Cerebellar nuclear complex (tissue), 1 donor: Measurements from ENCODE around the gene KCNJ12.
"Not testable (repeated sequence)": the region's sequence is repeated elsewhere in the genome, so short reads cannot be mapped to it uniquely, and the experiment has no call there.

Experiments used
- DNase-seq, 2 experiments: peaks; one replicate each; lab custom pipeline; 2025; lab: John Stamatoyannopoulos, UW

KCNJ12 gene

DNA sequence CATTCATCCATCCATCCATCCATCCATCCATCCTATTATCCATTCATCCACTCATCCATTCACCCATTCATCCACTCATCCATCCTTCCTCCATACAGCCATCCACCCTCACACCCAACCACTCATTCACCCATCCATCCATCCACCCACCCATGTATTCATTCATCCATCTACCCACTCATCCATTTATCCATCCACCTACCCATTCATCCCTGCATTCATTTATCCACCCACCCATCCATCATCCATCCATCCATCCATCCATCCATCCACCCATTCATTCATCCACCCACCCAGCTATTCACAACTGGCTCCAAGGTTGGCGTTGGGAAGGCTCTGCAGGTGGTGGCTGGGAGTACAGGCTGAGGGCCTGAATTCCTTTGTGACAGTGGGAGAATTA lies 31.6 kb downstream of the KCNJ12 start:
- not testable (repeated sequence) for DNase-seq

- not testable (repeated sequence) for DNase-seq
Observed at GRCh38 chr17:21408224-21408623, 32.1 kb downstream of the KCNJ12 start.

DNA sequence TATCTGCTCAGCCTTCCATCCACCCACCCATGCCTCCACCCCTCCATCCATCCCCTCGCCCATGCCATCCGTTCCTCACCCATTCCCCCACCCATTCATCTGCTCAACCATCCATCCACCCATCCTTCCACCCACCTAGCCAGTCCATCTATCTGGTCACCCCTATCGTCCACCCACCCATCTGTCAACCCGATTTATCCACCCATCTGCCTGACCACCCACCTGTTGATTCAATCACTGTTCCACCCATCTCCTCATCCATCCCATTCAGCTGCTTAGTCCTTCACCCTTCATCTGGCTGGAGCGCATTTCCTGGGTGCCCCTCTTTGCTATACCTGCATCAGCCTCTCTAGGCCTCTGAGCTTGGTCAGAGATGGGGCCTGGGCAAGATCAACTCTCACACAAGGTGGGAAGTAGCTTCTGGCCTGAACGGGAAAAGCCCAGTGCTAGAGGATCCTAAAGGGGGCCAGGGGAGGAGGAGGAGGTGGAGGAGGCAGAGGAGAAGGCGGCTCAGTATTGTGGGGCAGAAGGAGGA lies 32.7 kb downstream of the KCNJ12 start:
- DNase-seq, result not testable (repeated sequence)

DNA sequence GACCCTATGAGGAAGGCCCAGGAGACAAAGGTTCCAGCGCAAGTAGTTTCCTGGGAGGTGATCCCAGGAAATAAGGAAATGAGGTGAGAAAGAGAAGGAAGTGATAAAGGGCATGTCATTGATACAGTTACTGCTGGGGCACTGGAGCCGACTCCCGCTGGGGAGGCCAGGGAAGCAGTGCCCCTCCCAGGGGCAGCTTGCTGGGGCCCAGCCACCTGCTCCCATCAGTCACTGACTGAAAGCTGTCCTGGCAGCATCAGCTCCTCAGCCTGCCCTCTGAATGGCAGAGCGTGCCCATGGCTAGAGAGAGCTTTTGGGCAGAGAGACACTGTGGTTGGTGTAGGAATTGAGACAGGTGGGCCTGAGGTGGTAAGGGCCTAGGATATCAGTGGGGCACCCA lies 33.2 kb downstream of the KCNJ12 start:
- not testable (repeated sequence) for DNase-seq

GRCh38 chr17:21409971-21410370 lies 33.8 kb downstream of the KCNJ12 start:
- DNase-seq, result not testable (repeated sequence)

DNA sequence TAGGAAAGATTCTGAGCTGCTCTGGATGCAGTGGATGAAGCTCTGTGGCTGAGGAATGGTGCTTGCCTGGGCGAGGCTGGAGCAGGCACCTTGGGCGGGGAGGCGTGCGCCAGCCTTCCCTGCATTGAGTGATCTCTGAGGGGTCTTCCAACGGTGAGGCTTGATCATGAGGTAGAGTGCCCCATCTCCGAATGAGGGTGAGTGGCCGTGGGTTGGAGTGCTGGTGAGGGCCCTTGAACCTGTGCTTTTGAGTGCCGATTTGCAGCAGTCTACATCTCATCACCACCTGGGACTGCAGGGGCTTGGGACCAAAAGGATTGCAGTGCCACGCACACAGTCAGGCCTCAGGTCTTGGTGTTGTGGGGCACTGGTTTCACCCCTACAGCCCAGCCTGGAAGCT lies 34.2 kb downstream of the KCNJ12 start:
- not testable (repeated sequence) for DNase-seq

DNA sequence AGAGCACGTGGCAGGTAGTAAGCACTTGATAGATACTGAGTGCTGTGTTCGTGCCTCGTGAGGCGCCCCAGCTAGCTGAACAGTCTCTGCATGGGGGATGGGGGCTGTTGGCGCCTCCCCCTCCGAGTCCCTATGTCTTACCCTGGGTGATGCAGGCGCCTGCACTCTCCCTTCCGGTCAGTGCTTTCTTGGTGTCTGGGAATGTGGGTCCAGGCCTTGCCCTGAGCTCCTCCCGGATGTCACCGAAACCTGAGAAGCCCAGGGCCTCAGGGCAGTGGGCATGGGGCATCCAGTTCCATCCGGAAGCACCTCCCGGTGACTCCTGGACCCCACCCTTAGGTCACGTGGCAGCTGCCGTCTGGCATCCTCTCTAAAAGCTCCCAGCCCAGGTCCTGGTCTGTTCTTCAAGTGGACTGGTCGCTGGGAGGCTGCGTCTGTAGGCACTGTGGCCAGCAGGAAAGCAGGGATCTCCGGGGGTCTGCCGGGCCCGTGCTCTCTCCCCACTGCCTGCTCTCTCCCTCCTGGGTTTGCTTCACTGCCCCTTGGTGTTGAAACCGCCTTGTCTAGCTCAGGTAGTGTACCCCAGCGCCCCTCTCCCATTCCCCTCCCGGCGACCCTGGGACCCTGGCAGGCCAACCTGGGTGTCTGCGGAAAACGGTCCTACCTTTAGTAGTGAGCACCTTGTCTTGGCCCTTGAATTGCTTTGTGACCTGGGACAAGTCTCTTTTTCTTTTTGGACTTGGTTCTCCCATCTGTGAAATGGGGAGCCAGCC lies 34.9 kb downstream of the KCNJ12 start:
- not testable (repeated sequence) for DNase-seq

GRCh38 chr17:21411679-21412205 lies 35.6 kb downstream of the KCNJ12 start:
- DNase-seq, result not testable (repeated sequence)

DNA sequence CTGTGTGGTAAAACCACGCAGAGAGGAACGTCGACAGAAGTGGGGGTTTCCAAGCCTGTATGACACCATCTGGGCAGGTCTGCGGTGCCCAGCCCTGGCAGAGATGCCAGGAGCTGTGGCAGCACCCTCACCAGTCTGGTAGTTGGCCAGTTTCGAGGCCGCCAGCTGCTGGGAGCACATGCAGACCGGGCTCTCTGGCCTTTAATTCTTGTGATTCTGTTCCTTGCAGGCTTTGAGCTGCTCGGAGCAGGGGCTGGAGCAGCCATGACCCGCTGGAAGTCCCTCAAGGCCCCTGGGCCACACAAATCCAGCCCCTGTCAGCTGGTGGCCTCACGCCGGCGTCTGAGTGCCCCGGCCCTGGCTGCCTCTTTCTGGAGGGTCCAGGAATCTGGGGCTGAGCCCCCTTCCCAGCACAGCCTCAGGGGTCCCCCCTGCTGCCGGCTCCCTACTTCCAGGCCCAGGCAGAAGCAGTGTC lies 36.1 kb downstream of the KCNJ12 start:
- DNase-seq, result not testable (repeated sequence)

DNA sequence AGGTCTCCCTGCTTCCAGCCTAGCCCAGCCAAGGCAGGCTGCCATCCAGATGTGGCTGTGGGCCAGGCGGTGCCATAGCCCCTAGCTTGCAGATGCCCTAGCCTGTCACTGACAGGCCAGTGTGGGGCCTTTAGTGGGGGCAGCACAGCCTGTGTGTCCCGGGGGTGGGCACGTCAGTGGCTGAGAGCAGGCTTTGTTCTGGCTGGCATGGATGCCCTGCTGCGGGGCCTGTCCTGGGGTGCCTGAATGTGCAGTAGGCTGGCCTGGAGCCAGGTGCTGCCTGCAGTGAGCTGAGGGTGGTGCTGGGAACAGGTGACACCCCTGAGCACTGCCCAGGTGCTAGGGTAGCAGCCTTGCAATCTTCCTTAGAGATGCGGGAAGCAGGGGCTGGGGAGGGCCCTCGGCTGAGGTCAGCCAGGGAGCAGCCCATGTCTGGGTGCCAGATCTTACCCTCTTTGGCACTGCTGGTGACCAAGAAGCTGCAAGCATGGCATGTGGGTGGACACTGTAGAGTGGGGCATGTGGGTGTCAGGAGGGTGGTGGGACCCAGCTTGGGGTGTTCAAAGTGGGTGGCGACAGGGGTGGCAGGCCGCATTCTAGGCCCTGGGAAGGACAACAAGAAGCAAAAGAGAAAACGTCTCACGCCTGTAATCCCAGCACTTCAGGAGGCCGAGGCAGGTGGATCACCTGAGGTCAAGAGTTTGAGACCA lies 37.6 kb downstream of the KCNJ12 start:
- DNase-seq, result not testable (repeated sequence)

- DNase-seq, result not testable (repeated sequence)
Observed at GRCh38 chr17:21414616-21415015, 38.5 kb downstream of the KCNJ12 start.

- not testable (repeated sequence) for DNase-seq
Observed at GRCh38 chr17:21415166-21415990, 39.2 kb downstream of the KCNJ12 start.

DNA sequence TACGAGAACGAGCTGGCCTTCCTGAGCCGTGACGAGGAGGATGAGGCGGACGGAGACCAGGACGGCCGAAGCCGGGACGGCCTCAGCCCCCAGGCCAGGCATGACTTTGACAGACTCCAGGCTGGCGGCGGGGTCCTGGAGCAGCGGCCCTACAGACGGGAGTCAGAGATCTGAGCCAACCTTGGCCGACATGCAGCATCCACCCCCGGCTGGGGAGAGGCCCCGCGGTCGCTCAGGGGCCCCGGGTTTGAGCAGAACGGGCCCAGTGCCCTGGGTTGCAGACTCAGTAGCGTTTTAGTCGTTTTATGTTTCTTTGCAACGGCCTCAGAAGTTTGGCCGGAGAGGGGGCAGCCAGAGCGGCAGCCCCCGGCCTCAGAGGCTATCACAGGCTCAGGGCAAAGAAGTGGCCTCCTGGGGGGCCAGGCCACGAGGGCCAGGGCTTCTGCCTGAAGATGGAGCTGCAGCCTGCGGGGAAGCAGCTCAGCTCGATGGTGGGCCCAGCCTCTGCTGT lies 40.4 kb downstream of the KCNJ12 start:
- DNase-seq, result not testable (repeated sequence)

DNA sequence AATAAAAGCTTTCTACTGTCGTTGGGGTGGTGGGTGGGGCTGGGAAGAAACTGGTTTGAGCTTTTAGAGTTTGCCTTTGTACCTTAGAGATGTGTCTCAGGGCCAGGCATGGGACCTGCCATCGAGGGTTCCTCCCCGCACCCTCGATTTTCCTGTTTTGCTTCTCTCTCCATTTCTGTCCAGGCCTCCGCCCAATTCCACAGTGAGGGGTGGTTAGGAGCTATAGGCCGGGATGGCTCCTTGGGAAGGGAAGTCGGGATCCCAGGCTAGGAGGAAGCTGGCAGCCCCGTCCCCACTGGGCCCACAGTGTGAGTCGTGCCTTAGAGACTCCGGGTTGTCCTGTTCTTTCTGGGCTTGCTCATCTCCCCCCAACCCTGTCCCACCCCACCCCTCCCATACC lies 41.2 kb downstream of the KCNJ12 start:
- not testable (repeated sequence) for DNase-seq

GRCh38 chr17:21417921-21418320 lies 41.8 kb downstream of the KCNJ12 start:
- no peak for DNase-seq

- no peak for DNase-seq
Observed at GRCh38 chr17:21418446-21419298, 42.5 kb downstream of the KCNJ12 start.

- DNase-seq, result no peak
Observed at GRCh38 chr17:21419299-21420239, 43.4 kb downstream of the KCNJ12 start.

- not testable (repeated sequence) for DNase-seq
Observed at GRCh38 chr17:21420503-21421090, 44.4 kb downstream of the KCNJ12 start.
